Measurements from ENCODE around the gene S1PR5. TPM values are rescaled to one million over a fixed set of nuclear protein-coding genes. Genes with fewer than 3 reads are reported as not detected.

The S1PR5 gene
- total RNA-seq, 1 experiment from 2014 or later = 0.41 TPM

GRCh38 chr19:10513223-10513622 lies 4.0 kb downstream of the S1PR5 start:
- no peaks in the 10 kb centered on the region for H3K36me3 ChIP-seq (ENCODE audit: insufficient read depth, low read length, poor library complexity, severe bottlenecking)
- no peak overlapping the region for H3K27ac ChIP-seq (ENCODE audit: low read depth, low read length, poor library complexity, severe bottlenecking)
- peaks cover 30% of the 10 kb centered on the region for H3K27me3 ChIP-seq (replicated peaks; ENCODE audit: insufficient read depth, low read depth, low read length, poor library complexity)
- intact Hi-C loops (cut with micrococcal nuclease; ENCODE audit: unreplicated experiment) = no loop called here
- no peak for DNase-seq (ENCODE audit: low spot score)
- H3K4me3 ChIP-seq (ENCODE audit: low read depth, low read length, poor library complexity, severe bottlenecking) = no peak overlapping the region
- no peak for TF ChIP-seq CTCF (conservative IDR thresholded peaks at IDR 0.05; ENCODE audit: low read depth, low read length)
- TF ChIP-seq EZH2 (IDR thresholded peaks at IDR 0.05; ENCODE audit: borderline replicate concordance, low read depth, low read length, poor library complexity, severe bottlenecking) = peak; percentile 36
- H3K9me3 ChIP-seq (ENCODE audit: low read depth, low read length, poor library complexity, severe bottlenecking) = no peaks in the 10 kb centered on the region
- no TSS peak for BruUV-seq (replicated peaks)
- ChIA-PET POLR2A (ENCODE audit: low non-redundant PET) (no interaction called here), CTCF (no interaction called here)
- no peaks in the 10 kb centered on the region for H3K4me1 ChIP-seq (ENCODE audit: insufficient read depth, low read length, poor library complexity, severe bottlenecking)

- TF ChIP-seq EZH2 (IDR thresholded peaks at IDR 0.05; ENCODE audit: borderline replicate concordance, low read depth, low read length, poor library complexity, severe bottlenecking) = no peak
- TF ChIP-seq CTCF (conservative IDR thresholded peaks at IDR 0.05; ENCODE audit: low read depth, low read length) = peak; percentile 84
- peak; percentile 24 for DNase-seq (ENCODE audit: low spot score)
- intact Hi-C loops (cut with micrococcal nuclease; ENCODE audit: unreplicated experiment) = no loop called here
- H3K4me3 ChIP-seq (ENCODE audit: low read depth, low read length, poor library complexity, severe bottlenecking) = no peak overlapping the region
- no peaks in the 10 kb centered on the region for H3K9me3 ChIP-seq (ENCODE audit: low read depth, low read length, poor library complexity, severe bottlenecking)
- H3K4me1 ChIP-seq (ENCODE audit: insufficient read depth, low read length, poor library complexity, severe bottlenecking) = no peaks in the 10 kb centered on the region
- CTCF ChIA-PET = no interaction called here
- H3K36me3 ChIP-seq (ENCODE audit: insufficient read depth, low read length, poor library complexity, severe bottlenecking) = no peaks in the 10 kb centered on the region
- BruUV-seq (replicated peaks) = no TSS peak
- H3K27me3 ChIP-seq (replicated peaks; ENCODE audit: insufficient read depth, low read depth, low read length, poor library complexity) = peaks cover 30% of the 10 kb centered on the region
- H3K27ac ChIP-seq (ENCODE audit: low read depth, low read length, poor library complexity, severe bottlenecking) = no peak overlapping the region
- POLR2A ChIA-PET (ENCODE audit: low non-redundant PET) = interaction anchor here (0.6 to 0.7 kb wide), 2 partner anchors 109 to 151 kb away, joined by 4 to 7 read pairs; no protein-coding TSS in a partner anchor
Measured at GRCh38 chr19:10510301-10510802, 6.9 kb downstream of the S1PR5 start.

GRCh38 chr19:10508707-10509106 lies 8.5 kb downstream of the S1PR5 start:
- BruUV-seq (replicated peaks) = no TSS peak
- Histone ChIP-seq H3K27me3 (replicated peaks; ENCODE audit: insufficient read depth, low read depth, low read length, poor library complexity) (peaks cover 18% of the 10 kb centered on the region), H3K27ac (ENCODE audit: low read depth, low read length, poor library complexity, severe bottlenecking) (no peak overlapping the region), H3K4me3 (ENCODE audit: low read depth, low read length, poor library complexity, severe bottlenecking) (no peak overlapping the region), H3K36me3 (ENCODE audit: insufficient read depth, low read length, poor library complexity, severe bottlenecking) (no peaks in the 10 kb centered on the region), H3K4me1 (ENCODE audit: insufficient read depth, low read length, poor library complexity, severe bottlenecking) (no peaks in the 10 kb centered on the region), H3K9me3 (ENCODE audit: low read depth, low read length, poor library complexity, severe bottlenecking) (no peaks in the 10 kb centered on the region)
- TF ChIP-seq EZH2 (IDR thresholded peaks at IDR 0.05; ENCODE audit: borderline replicate concordance, low read depth, low read length, poor library complexity, severe bottlenecking) (no peak), CTCF (conservative IDR thresholded peaks at IDR 0.05; ENCODE audit: low read depth, low read length) (no peak)
- POLR2A ChIA-PET (ENCODE audit: low non-redundant PET) = no interaction called here
- intact Hi-C loops (cut with micrococcal nuclease; ENCODE audit: unreplicated experiment) = loop anchor here (5.0 kb wide), 1 partner anchor 189 kb away; no protein-coding TSS in a partner anchor
- CTCF ChIA-PET = no interaction called here
- DNase-seq (ENCODE audit: low spot score) = no peak

All from A673 (cell line).